HepG2 (cell line): ENCODE measurements around the gene PDE3A. TPM values are rescaled to one million over a fixed set of nuclear protein-coding genes. Genes with fewer than 3 reads are reported as not detected.

Experiments
- ATAC-seq: fragments of 200-7000 bp; cut with Tn5 transposase; 3 replicates; pipeline ENCODE4 v1.9.1; 2020; ENCODE audit warnings: mild to moderate bottlenecking, moderate library complexity
- BruUV-seq: library from RNA; stranded (reverse); fragments of 400-500 nt; replicated peaks from 2 replicates; lab custom pipeline; 2021; lab: Mats Ljungman, UMichigan
- CTCF ChIA-PET: fragments of 300-600 bp; formaldehyde crosslinking; extraction: SDS; loops from one replicate; lab custom pipeline; 2021; ENCODE audit warnings: low total read pairs, inconsistent platforms, low intra/inter-chr PET ratio; lab: Yijun Ruan, JAX
- POLR2A ChIA-PET: fragments of 350-600 bp; sonication (Branson Sonifier 250); formaldehyde crosslinking; loops from one replicate; lab custom pipeline; 2020; ENCODE audit warnings: antibody characterized with exemption, inconsistent platforms; lab: Yijun Ruan, JAX
- DNase-seq: peaks from one replicate; pipeline ENCODE4 v3.0.0-alpha.2; 2015; ENCODE audit warnings: low spot score
- FAIRE-seq: peaks from 3 replicates; lab custom pipeline; 2011; peaks lifted over from hg19 to GRCh38; lab: Jason Lieb, UNC
- H2AFZ ChIP-seq: one replicate; pipeline ENCODE4 v1.6.1; 2011; ENCODE audit warnings: low read length, inconsistent platforms
- H3K27ac ChIP-seq: fragments of 300-600 bp; 3 replicates; pipeline ENCODE4 v1.8.0; 2011; ENCODE audit warnings: mixed run types, mild to moderate bottlenecking, mixed read lengths, low read length, inconsistent platforms; ENCODE audit not compliant: insufficient read depth; ENCODE audit errors: extremely low read length
- H3K27me3 ChIP-seq, 2 experiments: fragments of 200-600 bp in 1 of 2; 2 replicates in 1 of 2; 3 replicates in 1 of 2; pipeline versions ENCODE4 v1.6.0 to v1.8.0; 2011; ENCODE audit warnings: low read length in 2 of 2, mild to moderate bottlenecking in 2 of 2, moderate library complexity in 2 of 2, inconsistent platforms in 1 of 2; ENCODE audit not compliant: insufficient read depth in 2 of 2, control insufficient read depth in 1 of 2
- H3K36me3 ChIP-seq, 2 experiments: fragments of 200-600 bp in 1 of 2; replicated peaks in 1 of 2; 2 replicates in 1 of 2; 3 replicates in 1 of 2; pipeline versions ENCODE4 v1.5.1 to v1.8.0; 2011; ENCODE audit warnings: low read length in 2 of 2, inconsistent platforms in 1 of 2; ENCODE audit not compliant: insufficient read depth in 2 of 2, control insufficient read depth in 1 of 2
- H3K4me1 ChIP-seq: 2 replicates; pipeline ENCODE4 v1.5.1; 2012; ENCODE audit warnings: low read length, inconsistent platforms; ENCODE audit not compliant: insufficient read depth
- H3K4me2 ChIP-seq: 2 replicates; pipeline ENCODE4 v1.6.0; 2011; ENCODE audit warnings: low read depth, low read length, inconsistent platforms
- H3K4me3 ChIP-seq, 3 experiments: fragments of 200-600 bp in 1 of 3; sonication (generic), shearing (Covaris generic) in 1 of 3; replicated peaks in 1 of 3; 2 replicates each; pipeline ENCODE4 v1.5.1; 2011 to 2016; ENCODE audit warnings: low read length in 3 of 3, inconsistent platforms in 2 of 3, low read depth in 2 of 3, mild to moderate bottlenecking in 2 of 3, control low read depth in 1 of 3, mixed read lengths in 1 of 3; ENCODE audit not compliant: insufficient read depth in 1 of 3
- H3K79me2 ChIP-seq: one replicate; pipeline ENCODE4 v1.6.1; 2011; ENCODE audit warnings: low read length, inconsistent platforms; ENCODE audit not compliant: insufficient read depth
- H3K9ac ChIP-seq: 2 replicates; pipeline ENCODE4 v1.6.0; 2011; ENCODE audit warnings: mild to moderate bottlenecking, low read depth, low read length, inconsistent platforms; ENCODE audit not compliant: insufficient read depth
- H3K9me3 ChIP-seq: 2 replicates; pipeline ENCODE4 v1.5.1; 2012; ENCODE audit warnings: mild to moderate bottlenecking, low read length
- H4K20me1 ChIP-seq: 2 replicates; pipeline ENCODE4 v1.6.0; 2011; ENCODE audit warnings: inconsistent platforms, mild to moderate bottlenecking, low read length, moderate library complexity; ENCODE audit not compliant: insufficient read depth
- ATF6 ChIP-seq: sonication (generic); formaldehyde crosslinking; conservative IDR thresholded peaks from 2 replicates; pipeline ENCODE4 v1.4.0; 2020; ENCODE audit warnings: missing genetic modification reagents
- FOXJ3 ChIP-seq: sonication (generic); formaldehyde crosslinking; IDR thresholded peaks from 2 replicates; pipeline ENCODE4 v1.4.0; 2020; ENCODE audit warnings: missing genetic modification reagents, mild to moderate bottlenecking, borderline replicate concordance
- GATAD2A ChIP-seq: IDR thresholded peaks from 2 replicates; pipeline ENCODE4 v1.6.1; 2016
- KDM6A ChIP-seq: IDR thresholded peaks from 2 replicates; pipeline ENCODE4 v1.6.1; 2016; ENCODE audit warnings: low read depth
- KMT2A ChIP-seq: sonication (generic); formaldehyde crosslinking; IDR thresholded peaks from 2 replicates; pipeline ENCODE4 v1.4.0; 2020; ENCODE audit warnings: missing genetic modification reagents
- NR2F6 ChIP-seq, 2 experiments: IDR thresholded peaks; 2 replicates each; pipeline ENCODE4 v1.6.1; 2016; ENCODE audit warnings: antibody characterized with exemption in 1 of 2, mild to moderate bottlenecking in 1 of 2
- RBM39 ChIP-seq: fragments of 200-400 bp; formaldehyde crosslinking; IDR thresholded peaks from one replicate; pipeline ENCODE4 v1.6.1; 2018; ENCODE audit warnings: antibody characterized with exemption, mild to moderate bottlenecking, low read depth, low read length; ENCODE audit not compliant: poor library complexity, severe bottlenecking
- RNF2 ChIP-seq: fragments of 450-650 bp; conservative IDR thresholded peaks from 2 replicates; pipeline ENCODE4 v1.6.1; 2016; ENCODE audit warnings: low read depth
- SMAD9 ChIP-seq: sonication (generic); formaldehyde crosslinking; IDR thresholded peaks from 2 replicates; pipeline ENCODE4 v1.5.1; 2020; ENCODE audit warnings: mild to moderate bottlenecking, missing genetic modification reagents
- SOX6 ChIP-seq, 2 experiments: fragments of 450-650 bp in 1 of 2; sonication (generic) in 1 of 2; formaldehyde crosslinking in 1 of 2; IDR thresholded peaks; 2 replicates each; pipeline versions ENCODE4 v1.4.0 to v1.6.1; 2017 to 2020; ENCODE audit warnings: antibody characterized with exemption in 1 of 2, mild to moderate bottlenecking in 1 of 2, missing genetic modification reagents in 1 of 2
- SP5 ChIP-seq: IDR thresholded peaks from 2 replicates; pipeline ENCODE4 v1.6.1; 2016; ENCODE audit warnings: low read depth, borderline replicate concordance
- SRSF4 ChIP-seq: fragments of 200-400 bp; formaldehyde crosslinking; IDR thresholded peaks from one replicate; pipeline ENCODE4 v1.6.1; 2018; ENCODE audit warnings: mild to moderate bottlenecking, low read depth, low read length, moderate library complexity; ENCODE audit not compliant: poor library complexity, severe bottlenecking
- SSRP1 ChIP-seq: IDR thresholded peaks from 2 replicates; pipeline ENCODE4 v1.6.1; 2016; ENCODE audit warnings: control low read depth
- ZNF281 ChIP-seq: sonication (generic); formaldehyde crosslinking; IDR thresholded peaks from 2 replicates; pipeline ENCODE4 v1.4.0; 2020; ENCODE audit warnings: missing genetic modification reagents, borderline replicate concordance
- ZNF562 ChIP-seq: sonication (generic); formaldehyde crosslinking; IDR thresholded peaks from 2 replicates; pipeline ENCODE4 v1.8.0; 2022; ENCODE audit warnings: missing genetic modification reagents, borderline replicate concordance
- ZNF7 ChIP-seq: IDR thresholded peaks from 2 replicates; pipeline ENCODE4 v1.6.1; 2016; ENCODE audit warnings: missing biosample characterization, missing genetic modification reagents
- WGBS: methylation state at CpG from one replicate; pipeline ENCODE4 v1.1.6; 2017; ENCODE audit warnings: low lambda C conversion rate; 5-methylcytosine and 5-hydroxymethylcytosine counted together
- in situ Hi-C: cut with HindIII; loops from 2 replicates; pipeline ENCODE4 v1.10.0; 2017; ENCODE audit warnings: low pct_unique_long_range_greater_than_20kb; ENCODE audit not compliant: extremely low pct_ligation_motif_present
- intact Hi-C: fragments of 100-400 bp; cut with micrococcal nuclease; formaldehyde crosslinking; loops from one replicate; pipeline ENCODE4 v1.10.0; 2022; ENCODE audit not compliant: unreplicated experiment
- polyA plus RNA-seq, 8 experiments: library from polyadenylated mRNA; depleted of rRNA in 3 of 8; stranded (reverse) in 7 of 8; unstranded in 1 of 8; fragments of >200 nt; fragmentation: Illumina TruSeq in 4 of 8; extraction: Trizol in 4 of 8; gene quantifications; 2 replicates each; pipeline versions ENCODE4 v1.2.1 to v1.2.3, GENCODE V29; 2011 to 2016; ENCODE audit warnings: low read depth in 4 of 8, missing spikeins in 1 of 8, mixed read lengths in 1 of 8; ENCODE audit not compliant: insufficient read depth in 1 of 8
- total RNA-seq, 5 experiments: library from RNA; depleted of rRNA; stranded (reverse); fragments of >200 nt; fragmentation: Illumina TruSeq; extraction: Trizol; gene quantifications; 2 replicates each; pipeline ENCODE4 v1.2.3, GENCODE V29; 2016; ENCODE audit warnings: low read depth in 1 of 5
- TF ChIP-seq, protein P1 (sequence below): sonication (generic); formaldehyde crosslinking; IDR thresholded peaks from 2 replicates; pipeline ENCODE4 v1.4.0; 2020; ENCODE audit warnings: missing genetic modification reagents

The PDE3A gene
- total and polyA plus RNA-seq, 2 of the 13 experiments (the other 11 are each of a cell fraction or from before 2014, with no cell fraction given) = 0.77 to 1.5 TPM

GRCh38 chr12:20628226-20628787 is 260.0 kb downstream of the PDE3A start:
- ChIA-PET CTCF (no interaction called here), POLR2A (interaction anchor here (2.1 kb wide), 1 partner anchor 28 kb away, joined by 9 read pairs; no protein-coding TSS in a partner anchor)
- Histone ChIP-seq H3K9ac (peak overlapping the region; percentile 68), H3K4me2 (peak overlapping the region; percentile 81), H3K4me1 (peaks cover 60% of the 10 kb centered on the region), H3K36me3 (no peaks in the 10 kb centered on the region), H3K9me3 (no peaks in the 10 kb centered on the region), H3K27me3 (no peaks in the 10 kb centered on the region), H4K20me1 (no peaks in the 10 kb centered on the region), H2AFZ (peak overlapping the region; percentile 64), H3K79me2 (no peaks in the 10 kb centered on the region), H3K4me3 (peak overlapping the region; percentile 28 to 55 (median 37); a peak in 4 of 6 replicates), H3K27ac (peak overlapping the region; percentile 93)
- peak; percentile 65 for ATAC-seq
- intact Hi-C loops (no loop called here), in situ Hi-C loops (no loop called here)
- WGBS = 57% methylated on average over 9 of the region's 9 CpGs
- BruUV-seq = no TSS peak
- peak; percentile 37 for FAIRE-seq
- peak; percentile 80 for DNase-seq
- TF ChIP-seq ZNF281 (CRISPR knock-in tag) (0 out of 2 replicates have a peak, but pooled peaks have one; percentile 18), RBM39 (no peak), SMAD9 (no peak), ZNF7 (CRISPR knock-in tag) (no peak), ATF6 (CRISPR knock-in tag) (no peak), RNF2 (no peak), SSRP1 (CRISPR knock-in tag) (no peak), SRSF4 (no peak), GATAD2A (peak; percentile 60; the same call in 1 of the 2 replicates), SOX6 (IDR thresholded peaks at IDR 0.05) (no peak), SOX6 (CRISPR knock-in tag; IDR thresholded peaks at IDR 0.05) (peak; percentile 76; the same call in 1 of the 2 replicates), KDM6A (CRISPR knock-in tag) (no peak), FOXJ3 (no peak), ZNF562 (CRISPR knock-in tag) (no peak), KMT2A (CRISPR knock-in tag) (no peak), SP5 (CRISPR knock-in tag) (peak; percentile 24; the same call in 1 of the 2 replicates), NR2F6 (IDR thresholded peaks at IDR 0.05) (peak; percentile 35; the same call in 1 of the 2 replicates), NR2F6 (CRISPR knock-in tag; IDR thresholded peaks at IDR 0.05) (0 out of 2 replicates have a peak, but pooled peaks have one; percentile 14)
- TF ChIP-seq, protein P1, sequence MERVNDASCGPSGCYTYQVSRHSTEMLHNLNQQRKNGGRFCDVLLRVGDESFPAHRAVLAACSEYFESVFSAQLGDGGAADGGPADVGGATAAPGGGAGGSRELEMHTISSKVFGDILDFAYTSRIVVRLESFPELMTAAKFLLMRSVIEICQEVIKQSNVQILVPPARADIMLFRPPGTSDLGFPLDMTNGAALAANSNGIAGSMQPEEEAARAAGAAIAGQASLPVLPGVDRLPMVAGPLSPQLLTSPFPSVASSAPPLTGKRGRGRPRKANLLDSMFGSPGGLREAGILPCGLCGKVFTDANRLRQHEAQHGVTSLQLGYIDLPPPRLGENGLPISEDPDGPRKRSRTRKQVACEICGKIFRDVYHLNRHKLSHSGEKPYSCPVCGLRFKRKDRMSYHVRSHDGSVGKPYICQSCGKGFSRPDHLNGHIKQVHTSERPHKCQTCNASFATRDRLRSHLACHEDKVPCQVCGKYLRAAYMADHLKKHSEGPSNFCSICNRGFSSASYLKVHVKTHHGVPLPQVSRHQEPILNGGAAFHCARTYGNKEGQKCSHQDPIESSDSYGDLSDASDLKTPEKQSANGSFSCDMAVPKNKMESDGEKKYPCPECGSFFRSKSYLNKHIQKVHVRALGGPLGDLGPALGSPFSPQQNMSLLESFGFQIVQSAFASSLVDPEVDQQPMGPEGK (CRISPR knock-in tag) = peak; percentile 41; the same call in 1 of the 2 replicates
